HG02943 (cell line): Measurements from ENCODE around the gene PRDM12.

Source experiments
- ATAC-seq: cut with Tn5 transposase; IDR thresholded peaks from one replicate; pipeline ENCODE4 v1.9.1; 2021; ENCODE audit warnings: mild to moderate bottlenecking, low read depth, moderate library complexity; ENCODE audit not compliant: unreplicated experiment

The PRDM12 gene

GRCh38 chr9:130713286-130713960, 49.0 kb downstream of the PRDM12 start:
- ATAC-seq: no peak

GRCh38 chr9:130714586-130715110, 50.3 kb downstream of the PRDM12 start:
- ATAC-seq: no peak

- no peak for ATAC-seq
Measured at GRCh38 chr9:130715270-130715669, 50.9 kb downstream of the PRDM12 start.

- ATAC-seq: no peak
Measured at GRCh38 chr9:130718562-130718961, 54.2 kb downstream of the PRDM12 start.

- no peak for ATAC-seq
Measured at GRCh38 chr9:130720762-130721161, 56.4 kb downstream of the PRDM12 start.

GRCh38 chr9:130728721-130729120, 64.3 kb downstream of the PRDM12 start:
- ATAC-seq: no peak

- no peak for ATAC-seq
Measured at GRCh38 chr9:130729145-130729544, 64.8 kb downstream of the PRDM12 start.

- ATAC-seq: no peak
Measured at GRCh38 chr9:130731355-130731754, 67.0 kb downstream of the PRDM12 start.

GRCh38 chr9:130732136-130732535, 67.7 kb downstream of the PRDM12 start:
- no peak for ATAC-seq
